ENCODE data around the gene RAB3D. TPM values are rescaled to one million over a fixed set of nuclear protein-coding genes. Genes with fewer than 3 reads are reported as not detected.

RAB3D gene
- total and polyA plus RNA-seq, 3 donors from 2014 or later: 4.5 to 9.8 (median 6.7) TPM

DNA sequence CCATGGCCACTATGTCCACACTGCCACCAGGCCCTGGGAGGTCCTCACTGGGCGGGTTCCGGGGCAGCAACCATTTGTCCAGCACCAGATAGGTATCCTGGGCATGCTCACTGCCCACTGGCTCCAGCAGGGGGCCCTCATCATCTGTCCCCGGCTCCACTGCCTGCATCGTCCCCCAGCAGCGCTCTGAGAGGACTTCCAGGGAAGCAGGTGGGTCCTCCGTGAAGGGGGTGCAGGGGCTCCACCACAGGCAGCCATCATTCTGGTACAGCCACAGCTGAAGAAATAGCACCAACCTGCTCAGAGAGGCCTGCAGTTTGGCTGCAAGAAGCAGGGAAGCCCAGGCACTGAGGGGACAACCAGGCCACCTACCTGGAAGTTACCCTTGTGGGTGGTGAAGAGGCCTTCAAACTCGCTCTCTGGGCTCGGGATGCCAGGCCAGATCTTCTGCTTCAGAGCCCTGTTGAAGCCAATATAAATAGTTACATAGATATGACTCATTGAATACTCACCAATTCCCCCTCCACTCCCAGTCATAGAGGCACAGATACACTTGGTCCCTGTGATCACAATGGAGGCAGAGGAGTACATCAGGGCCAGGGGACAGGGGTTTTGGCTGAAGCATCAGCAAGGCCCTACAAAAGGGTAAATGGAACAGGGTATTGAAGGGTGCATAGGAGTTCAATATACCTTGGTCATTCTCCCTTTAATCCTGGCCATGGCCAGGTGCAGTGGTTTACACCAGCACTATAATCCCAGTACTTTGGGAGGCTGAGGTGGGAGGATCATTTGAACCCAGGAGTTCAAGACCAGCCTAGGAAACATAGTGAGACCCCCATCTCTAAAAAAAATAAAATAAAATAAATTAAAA, 39.1 kb upstream of the RAB3D start:
- WGBS, 2 donors: 45% methylated on average over 7 of the region's 8 CpGs; no CpG with 5 or more reads in 1 of the 2 donors
- Histone ChIP-seq H3K9me3 (no peaks in the 10 kb centered on the region), H3K27ac (no peak overlapping the region), H3K4me1 (peaks cover 30% of the 10 kb centered on the region), H3K27me3 (no peaks in the 10 kb centered on the region), H3K4me3 (no peak overlapping the region), H3K36me3 (ENCODE audit: low read depth, missing control alignments) (no peaks in the 10 kb centered on the region)
- intact Hi-C loops (cut with DNase I; ENCODE audit: low total_unique reads): loop anchor here (10.0 kb wide), 1 partner anchor 84 kb away; the partner anchor contains the start of gene TSPAN16
- TF ChIP-seq POLR2A (IDR thresholded peaks at IDR 0.05): no peak
- TF ChIP-seq, protein P1, sequence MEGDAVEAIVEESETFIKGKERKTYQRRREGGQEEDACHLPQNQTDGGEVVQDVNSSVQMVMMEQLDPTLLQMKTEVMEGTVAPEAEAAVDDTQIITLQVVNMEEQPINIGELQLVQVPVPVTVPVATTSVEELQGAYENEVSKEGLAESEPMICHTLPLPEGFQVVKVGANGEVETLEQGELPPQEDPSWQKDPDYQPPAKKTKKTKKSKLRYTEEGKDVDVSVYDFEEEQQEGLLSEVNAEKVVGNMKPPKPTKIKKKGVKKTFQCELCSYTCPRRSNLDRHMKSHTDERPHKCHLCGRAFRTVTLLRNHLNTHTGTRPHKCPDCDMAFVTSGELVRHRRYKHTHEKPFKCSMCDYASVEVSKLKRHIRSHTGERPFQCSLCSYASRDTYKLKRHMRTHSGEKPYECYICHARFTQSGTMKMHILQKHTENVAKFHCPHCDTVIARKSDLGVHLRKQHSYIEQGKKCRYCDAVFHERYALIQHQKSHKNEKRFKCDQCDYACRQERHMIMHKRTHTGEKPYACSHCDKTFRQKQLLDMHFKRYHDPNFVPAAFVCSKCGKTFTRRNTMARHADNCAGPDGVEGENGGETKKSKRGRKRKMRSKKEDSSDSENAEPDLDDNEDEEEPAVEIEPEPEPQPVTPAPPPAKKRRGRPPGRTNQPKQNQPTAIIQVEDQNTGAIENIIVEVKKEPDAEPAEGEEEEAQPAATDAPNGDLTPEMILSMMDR (IDR thresholded peaks at IDR 0.05): peak; percentile 43 to 56 (median 55)
- peak; percentile 75 for DNase-seq

DNA sequence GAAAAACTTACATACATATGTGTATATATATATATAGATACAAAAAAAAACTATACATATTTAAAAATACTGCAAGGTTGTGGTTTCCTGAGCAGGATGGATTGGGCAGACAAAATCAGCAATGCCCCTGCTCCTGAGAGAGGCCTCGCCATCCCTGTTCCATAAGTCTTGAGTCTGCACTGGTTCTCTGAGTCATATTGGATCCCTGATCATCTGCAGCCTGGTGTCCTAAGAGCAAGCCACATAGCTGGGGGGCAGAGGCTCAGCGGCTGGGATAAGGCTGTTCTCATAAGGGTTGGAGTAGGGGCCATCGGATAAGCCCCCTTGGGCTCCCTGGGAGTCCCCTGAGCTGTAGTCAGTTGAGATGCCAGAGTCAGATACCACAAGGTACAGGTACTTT, 38.3 kb upstream of the RAB3D start:
- intact Hi-C loops (cut with DNase I; ENCODE audit: low total_unique reads): loop anchor here (10.0 kb wide), 1 partner anchor 83 kb away; the partner anchor contains the start of gene TSPAN16
- H3K27me3 ChIP-seq: no peaks in the 10 kb centered on the region
- peaks cover 25% of the 10 kb centered on the region for H3K4me1 ChIP-seq
- H3K9me3 ChIP-seq: no peaks in the 10 kb centered on the region
- no peak for DNase-seq
- H3K36me3 ChIP-seq (ENCODE audit: low read depth, missing control alignments): no peaks in the 10 kb centered on the region
- TF ChIP-seq POLR2A (IDR thresholded peaks at IDR 0.05): no peak
- TF ChIP-seq, protein P1 (IDR thresholded peaks at IDR 0.05): no peak
- H3K4me3 ChIP-seq: no peak overlapping the region
- peak overlapping the region in 1 of 2 donors; percentile 3 for H3K27ac ChIP-seq
- WGBS, 2 donors: 93 to 94% methylated on average over 1 to 3 of the region's 3 CpGs

DNA sequence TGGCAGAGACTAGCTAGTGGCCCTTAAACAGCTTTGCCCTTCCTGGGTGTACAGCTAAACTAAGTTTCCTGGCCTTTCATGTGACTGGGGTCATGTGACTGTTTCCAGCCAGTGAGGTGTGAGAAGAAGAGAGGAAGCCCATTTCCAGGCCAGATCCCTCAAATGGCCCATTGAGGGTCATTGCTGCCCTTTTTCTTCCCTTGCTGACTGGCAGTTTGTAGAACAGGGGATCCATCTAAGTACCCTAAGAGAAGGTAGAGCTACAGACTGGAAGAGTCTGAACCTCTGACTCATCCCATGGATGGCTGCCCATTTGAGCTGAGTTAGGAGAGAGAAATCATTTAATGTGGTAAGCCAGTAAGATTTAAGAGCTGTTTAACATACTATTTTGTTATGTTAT, 37.8 kb upstream of the RAB3D start:
- H3K27me3 ChIP-seq: no peaks in the 10 kb centered on the region
- TF ChIP-seq, protein P1 (IDR thresholded peaks at IDR 0.05): no peak
- no peak for TF ChIP-seq POLR2A (IDR thresholded peaks at IDR 0.05)
- no peak for DNase-seq
- H3K4me1 ChIP-seq: peaks cover 25% of the 10 kb centered on the region
- no peak overlapping the region for H3K4me3 ChIP-seq
- H3K36me3 ChIP-seq (ENCODE audit: low read depth, missing control alignments): no peaks in the 10 kb centered on the region
- no peaks in the 10 kb centered on the region for H3K9me3 ChIP-seq
- intact Hi-C loops (cut with DNase I; ENCODE audit: low total_unique reads): loop anchor here (10.0 kb wide), 1 partner anchor 82 kb away; the partner anchor contains the start of gene TSPAN16
- peak overlapping the region in 1 of 2 donors; percentile 3 for H3K27ac ChIP-seq

DNA sequence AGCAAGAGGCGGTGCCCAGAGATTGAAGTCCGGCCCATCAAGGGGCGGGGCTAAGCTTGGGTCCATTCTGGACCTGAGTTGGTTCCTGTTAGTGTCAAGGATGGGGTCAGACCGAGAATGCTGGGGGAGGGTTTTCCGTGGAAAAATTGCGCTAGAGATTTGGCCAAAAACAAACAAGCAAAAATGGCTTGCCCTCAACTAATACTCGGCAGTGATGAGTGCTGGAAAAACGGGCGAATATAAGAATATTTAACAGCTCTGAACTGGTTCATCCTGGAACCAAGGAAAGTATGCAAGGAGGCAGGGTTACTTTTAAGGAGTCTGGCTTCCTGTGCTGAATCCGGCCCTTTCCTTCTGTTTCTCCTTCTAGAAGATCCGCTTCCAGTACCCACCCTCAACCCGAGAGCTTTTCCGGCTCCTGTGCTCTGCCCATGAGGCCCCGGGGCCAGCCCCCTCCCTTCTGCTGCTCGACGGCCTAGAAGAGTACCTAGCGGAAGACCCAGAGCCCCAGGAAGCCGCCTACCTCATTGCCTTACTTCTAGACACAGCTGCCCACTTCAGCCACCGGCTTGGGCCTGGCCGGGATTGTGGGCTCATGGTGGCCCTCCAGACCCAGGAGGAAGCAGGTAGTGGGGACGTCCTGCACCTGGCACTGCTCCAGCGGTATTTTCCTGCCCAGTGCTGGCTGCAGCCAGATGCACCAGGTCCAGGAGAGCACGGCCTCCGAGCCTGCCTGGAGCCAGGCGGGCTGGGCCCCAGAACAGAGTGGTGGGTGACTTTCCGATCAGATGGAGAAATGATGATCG, 35.9 kb upstream of the RAB3D start:
- DNase-seq: peak; percentile 61
- no peaks in the 10 kb centered on the region for H3K36me3 ChIP-seq (ENCODE audit: low read depth, missing control alignments)

More for the DNA sequence above, 35.9 kb upstream of the RAB3D start:
- Histone ChIP-seq H3K4me3 (peak overlapping the region; percentile 72 to 73), H3K27me3 (no peaks in the 10 kb centered on the region), H3K4me1 (peaks cover 18% of the 10 kb centered on the region), H3K9me3 (no peaks in the 10 kb centered on the region), H3K27ac (peak overlapping the region; percentile 75 to 97)
- intact Hi-C loops (cut with DNase I; ENCODE audit: low total_unique reads): loop anchor here (10.0 kb wide), 1 partner anchor 81 kb away; the partner anchor contains the start of gene TSPAN16
- TF ChIP-seq, protein P1 (IDR thresholded peaks at IDR 0.05): peak in 1 of 3 experiments; percentile 0
- TF ChIP-seq POLR2A (IDR thresholded peaks at IDR 0.05): peak; percentile 82
- WGBS, 2 donors: 2 to 4% methylated on average over 21 to 27 of the region's 27 CpGs
